NCI-H1694 treated with DMSO at 0.1 percent for 48 hours (cell line): ENCODE data around the gene GRID2.
"Not testable (repeated sequence)": the region's sequence is repeated elsewhere in the genome, so short reads cannot be mapped to it uniquely, and the experiment has no call there.

Experiments used
- DNase-seq: peaks from one replicate; lab custom pipeline; 2025; lab: John Stamatoyannopoulos, UW

GRID2 gene

DNA sequence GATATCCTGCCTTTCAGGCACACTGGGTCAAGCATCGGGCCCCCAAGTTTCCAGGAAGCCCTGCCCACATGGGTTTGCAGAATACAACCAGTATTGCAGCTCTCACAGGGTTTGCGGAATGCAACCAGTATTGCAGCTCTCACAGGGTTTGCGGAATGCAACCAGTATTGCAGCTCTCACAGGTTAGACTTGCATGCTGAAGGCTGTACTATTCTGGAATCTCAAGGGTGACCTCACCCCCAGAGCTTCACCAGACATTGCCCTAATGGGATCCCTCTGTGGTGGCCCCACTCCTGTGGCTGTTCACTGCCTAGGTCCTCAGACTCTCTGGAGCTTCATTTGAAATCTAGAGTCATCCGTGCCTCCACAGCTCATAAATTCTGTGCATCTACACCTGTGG, 884.1 kb downstream of the GRID2 start:
- no peak for DNase-seq

DNA sequence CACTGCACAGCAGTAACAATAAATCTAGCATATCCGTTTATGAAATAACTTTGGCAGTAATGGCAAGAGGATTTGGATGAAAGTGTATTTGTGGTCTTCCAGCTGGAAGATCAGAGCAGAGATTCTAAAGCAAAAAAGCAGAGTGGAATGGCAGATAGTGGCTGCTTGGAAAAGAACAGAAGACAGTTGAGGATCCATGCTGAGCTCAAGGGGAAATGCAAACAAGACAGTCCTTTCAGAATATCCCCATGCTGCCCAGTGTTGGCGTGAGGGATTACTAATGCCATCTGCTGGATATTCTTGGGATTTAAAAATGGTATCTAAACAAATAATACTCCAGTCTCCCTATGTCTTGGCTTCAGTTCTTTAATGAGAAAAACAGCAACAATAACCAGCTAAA, 895.7 kb downstream of the GRID2 start:
- DNase-seq = peak; percentile 4

DNA sequence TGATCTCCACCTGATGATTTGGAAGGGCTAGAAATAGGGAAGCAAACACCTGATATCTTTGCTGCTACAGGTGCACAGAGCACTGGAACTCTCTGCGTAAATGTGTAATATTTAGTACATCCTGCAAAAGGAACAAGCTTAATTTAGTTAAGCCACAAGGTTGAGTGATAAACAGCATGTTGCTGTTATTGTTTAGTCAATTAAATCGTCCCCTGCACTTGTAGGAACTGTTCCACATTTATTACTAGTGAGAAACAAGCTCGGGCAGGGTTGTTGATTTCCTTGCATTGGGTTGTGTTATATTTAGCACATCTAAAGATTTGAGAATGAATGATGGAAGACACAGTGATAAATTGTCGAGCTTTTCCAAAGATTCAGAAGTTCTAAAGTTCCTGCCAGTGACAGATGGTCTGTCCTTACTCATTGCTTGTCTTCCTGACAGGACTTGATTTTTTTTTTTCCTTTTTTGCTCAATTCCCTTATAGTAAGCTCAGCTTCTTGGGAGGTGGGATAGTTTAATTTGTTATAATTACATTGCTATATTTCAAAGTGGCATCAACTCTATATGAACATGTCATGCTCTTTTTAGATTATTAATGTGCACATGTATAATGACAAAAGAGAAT, 897.8 kb downstream of the GRID2 start:
- no peak for DNase-seq

DNA sequence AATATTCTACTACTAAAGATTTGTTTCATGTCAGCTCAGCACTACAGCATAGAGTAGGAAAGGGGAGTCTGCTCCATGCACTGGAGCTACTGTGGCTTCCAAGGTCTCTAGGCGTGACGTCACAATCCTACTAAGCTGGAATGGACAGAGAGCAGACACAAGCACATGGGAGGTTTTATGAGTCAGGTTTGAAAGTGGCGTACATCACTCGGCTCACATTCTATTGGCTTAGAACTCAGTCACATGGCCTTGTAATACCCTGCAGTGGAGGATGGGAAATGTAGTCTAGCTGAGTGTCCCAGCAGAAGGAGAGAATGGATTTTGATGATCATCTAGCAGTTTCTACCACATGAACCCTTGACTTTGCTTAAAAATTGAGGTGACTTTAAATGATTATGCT, 899.9 kb downstream of the GRID2 start:
- DNase-seq = no peak

DNA sequence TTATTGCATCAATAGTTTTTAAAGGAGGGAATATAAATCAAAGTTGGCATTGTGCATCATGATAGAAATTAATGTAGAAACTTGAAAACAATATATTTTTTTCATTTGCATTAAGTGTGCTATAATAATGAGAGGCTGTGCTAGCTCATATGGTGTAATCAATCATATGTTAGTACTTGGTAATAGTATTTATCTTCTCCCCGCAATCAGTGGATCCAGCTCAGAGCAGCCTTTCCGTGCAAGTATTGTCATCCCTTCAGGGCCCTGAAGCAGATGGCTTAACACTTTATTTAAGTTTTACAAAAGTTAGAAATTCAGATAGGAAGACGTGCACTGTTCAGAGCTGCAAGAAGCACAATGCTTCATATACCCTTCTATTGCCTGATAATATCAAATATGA, 908.5 kb downstream of the GRID2 start:
- DNase-seq = no peak

DNA sequence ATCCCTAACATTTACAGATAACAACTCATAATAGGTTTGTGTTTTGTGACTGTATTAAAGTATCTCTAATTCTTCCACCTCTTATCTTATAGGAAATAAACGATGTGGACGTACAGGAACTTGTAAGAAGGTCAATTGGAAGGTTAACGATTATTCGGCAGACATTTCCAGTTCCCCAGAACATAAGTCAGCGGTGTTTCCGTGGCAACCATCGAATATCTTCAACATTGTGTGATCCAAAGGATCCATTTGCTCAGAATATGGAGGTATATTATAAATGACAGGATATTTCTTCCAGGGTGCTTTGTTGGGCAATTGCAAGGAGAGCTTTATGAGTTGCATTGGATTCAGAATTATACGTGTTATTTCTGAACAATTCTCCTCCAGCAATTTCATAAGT, 912.9 kb downstream of the GRID2 start:
- no peak for DNase-seq

DNA sequence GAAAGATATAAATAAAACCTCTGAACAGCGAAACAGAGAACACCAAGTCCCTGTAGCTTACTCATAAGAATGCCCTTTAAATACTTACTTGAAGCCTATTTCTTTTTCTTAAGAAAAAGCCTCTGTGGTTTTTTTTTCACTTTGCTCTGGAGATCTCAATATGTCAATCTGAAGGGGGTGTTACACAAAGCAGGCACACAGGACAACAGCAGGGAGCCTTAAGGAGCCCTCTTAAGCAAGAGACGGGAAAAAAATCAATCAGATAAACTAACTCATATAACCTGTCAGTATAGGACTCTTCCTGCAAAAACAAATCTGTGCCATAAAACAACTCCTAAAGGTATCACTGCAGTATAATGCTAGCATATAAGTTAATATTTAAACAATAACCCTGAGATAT, 913.7 kb downstream of the GRID2 start:
- no peak for DNase-seq

DNA sequence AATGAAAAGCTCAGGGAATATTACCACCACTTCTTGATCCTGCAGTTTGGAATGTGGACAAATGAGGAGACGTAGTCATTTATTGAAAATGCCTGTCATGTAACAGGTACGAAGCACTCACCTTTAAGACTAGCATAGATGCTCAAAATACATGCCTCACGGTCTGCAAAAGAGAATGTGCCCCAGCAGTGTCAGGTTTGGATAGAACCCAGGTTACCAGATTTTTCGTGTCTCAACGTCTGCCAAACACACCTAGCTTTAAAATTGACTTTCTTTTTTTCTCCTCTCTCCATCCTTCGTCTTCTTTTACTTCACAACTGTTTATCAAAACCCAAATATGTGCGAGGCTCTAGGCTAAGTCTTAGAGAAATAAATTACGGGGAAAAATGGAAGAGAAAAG, 918.0 kb downstream of the GRID2 start:
- DNase-seq = no peak

DNA sequence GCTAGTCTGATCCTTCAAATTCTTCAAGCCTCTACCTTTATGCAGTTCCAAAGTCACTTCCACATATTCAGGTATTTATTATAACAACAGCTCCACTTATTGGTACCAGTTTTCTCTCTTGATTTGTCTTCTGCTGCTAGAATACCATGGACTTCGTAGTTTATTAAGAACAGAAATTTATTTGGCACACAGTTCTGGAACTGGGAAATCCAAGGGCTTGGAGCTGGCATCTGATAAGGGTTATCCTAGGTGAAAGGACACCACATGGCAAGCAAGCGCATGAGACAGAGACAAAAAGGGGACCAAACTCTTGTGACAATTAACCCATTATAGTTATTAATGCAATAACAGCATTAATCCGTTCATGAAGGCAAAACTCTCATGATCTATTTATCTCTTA, 924.3 kb downstream of the GRID2 start:
- DNase-seq = no peak

DNA sequence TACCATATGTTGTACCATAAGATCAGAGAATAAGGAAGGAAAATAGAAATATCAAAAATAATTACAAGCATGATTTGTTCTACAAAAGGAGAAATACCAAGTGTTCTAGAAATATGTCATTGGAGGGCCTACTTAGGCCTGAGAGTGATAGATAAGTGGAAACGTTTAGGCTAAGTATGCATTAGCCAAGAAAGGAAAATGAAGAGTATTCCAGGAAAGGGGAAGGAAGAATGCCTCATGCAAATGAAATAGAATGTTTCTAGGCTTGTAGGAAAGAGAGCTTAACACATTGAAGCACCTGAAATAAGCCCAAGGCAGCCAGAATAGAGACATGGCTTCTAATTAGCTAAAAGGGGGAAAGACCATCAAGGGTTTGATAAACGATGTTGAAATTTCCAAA, 929.1 kb downstream of the GRID2 start:
- no peak for DNase-seq

DNA sequence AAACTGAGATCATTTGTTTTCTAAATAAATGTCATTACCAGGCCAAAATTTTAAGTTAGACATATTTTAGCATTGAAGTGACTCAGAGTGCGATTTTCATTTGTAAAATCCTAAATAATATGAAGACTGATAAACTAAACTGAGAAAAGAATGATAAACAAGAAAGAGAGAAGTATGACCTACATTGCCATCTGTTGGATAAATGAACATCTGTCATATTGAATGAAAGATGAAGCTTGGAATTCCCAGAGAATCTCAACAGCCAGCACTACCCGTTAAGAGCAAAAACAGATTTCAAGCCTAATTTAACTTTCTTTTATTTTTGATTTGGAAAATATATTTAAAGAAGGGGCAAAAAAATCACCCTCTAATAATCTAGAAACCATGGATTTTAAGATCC, 933.8 kb downstream of the GRID2 start:
- DNase-seq = peak; percentile 74

DNA sequence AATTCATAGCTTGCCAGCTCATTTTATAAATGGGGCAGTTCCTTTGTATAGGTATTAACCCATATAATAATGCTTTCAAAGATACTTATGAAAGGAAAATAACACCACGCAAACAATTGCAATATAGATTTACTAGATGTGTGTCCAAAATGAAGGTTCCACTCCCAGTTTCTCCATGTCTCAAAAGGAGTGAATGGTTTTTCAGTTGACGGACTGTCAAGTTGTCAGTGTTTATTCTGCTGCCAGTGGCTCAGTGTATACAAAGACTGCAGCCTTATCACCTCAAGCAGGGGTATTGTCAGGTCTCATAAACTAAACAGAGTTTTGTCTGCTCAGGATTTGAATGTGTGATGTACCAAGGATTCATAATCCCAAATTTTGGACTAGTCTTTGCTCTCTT, 939.5 kb downstream of the GRID2 start:
- no peak for DNase-seq

DNA sequence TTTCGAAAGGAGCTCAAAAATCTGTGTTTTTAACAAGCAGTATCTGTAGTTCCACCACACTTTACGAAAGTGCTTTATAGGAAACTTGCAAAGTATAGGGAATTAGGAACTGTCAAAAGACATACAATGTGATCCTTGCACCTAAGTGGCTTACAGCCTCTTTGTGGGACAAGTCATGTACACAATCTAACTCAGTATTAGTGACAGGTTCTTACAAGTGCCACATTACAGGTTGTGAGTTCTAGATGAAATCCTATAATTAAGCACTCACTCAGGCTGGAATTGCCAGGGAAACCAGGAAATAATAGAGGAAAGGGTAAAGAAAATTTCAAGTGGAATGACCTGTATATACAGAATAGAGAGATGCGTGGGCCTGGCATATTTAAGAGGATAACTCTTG, 957.4 kb downstream of the GRID2 start:
- DNase-seq = no peak

DNA sequence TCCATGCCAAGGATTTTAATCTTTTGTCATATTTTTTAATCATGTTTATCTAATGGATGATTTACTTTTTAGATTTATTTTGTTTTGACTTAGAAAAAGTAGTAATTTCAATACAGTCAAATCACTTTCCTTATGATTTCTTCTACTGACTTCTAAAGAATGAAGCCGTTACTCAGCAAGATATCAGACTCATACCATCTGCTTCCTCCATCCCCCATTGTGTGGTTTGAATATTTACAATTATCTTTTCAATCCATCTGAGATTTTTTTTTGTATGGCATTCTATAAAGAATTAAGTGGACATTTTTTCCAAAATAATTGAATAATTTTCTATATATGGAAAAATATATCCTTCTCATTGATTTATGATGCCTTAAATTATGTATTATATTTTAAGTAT, 959.4 kb downstream of the GRID2 start:
- no peak for DNase-seq

DNA sequence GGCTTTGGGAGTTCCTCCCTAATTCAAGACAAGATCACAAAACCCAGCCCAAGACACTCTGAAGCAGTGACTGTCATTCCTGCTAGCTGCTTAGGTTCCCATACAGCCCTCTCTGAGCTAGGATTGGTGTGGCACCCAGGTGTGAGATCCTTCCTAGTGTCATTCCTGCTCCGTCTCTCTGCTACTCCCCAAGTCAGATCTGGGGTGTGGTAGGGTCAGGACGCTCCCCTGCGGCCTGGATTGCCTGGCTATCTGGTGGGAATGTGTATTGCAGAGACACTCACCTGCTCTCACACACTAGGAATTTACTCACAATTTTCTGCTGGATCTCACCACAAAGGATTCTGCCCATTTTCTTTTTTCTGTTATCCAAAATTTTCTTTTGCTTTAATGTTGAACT, 964.0 kb downstream of the GRID2 start:
- DNase-seq = no peak

DNA sequence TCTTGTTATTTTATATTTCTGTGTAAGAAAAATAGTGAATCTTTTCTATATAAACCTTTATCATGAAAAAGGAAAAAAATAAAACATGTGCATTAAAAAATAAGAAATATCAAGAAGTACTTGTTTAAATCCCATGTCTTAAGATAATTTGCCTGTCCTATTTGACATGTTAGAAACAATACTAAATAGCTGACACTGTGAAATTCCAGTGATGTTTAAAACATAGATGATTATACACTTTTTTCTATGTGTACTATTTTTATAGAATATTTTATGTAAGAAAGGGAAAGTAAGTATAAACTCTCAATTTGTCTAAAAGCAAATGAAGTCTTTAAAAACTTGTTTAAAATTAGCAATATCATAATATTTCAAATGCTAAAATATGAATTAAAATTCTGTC, 981.6 kb downstream of the GRID2 start:
- no peak for DNase-seq

DNA sequence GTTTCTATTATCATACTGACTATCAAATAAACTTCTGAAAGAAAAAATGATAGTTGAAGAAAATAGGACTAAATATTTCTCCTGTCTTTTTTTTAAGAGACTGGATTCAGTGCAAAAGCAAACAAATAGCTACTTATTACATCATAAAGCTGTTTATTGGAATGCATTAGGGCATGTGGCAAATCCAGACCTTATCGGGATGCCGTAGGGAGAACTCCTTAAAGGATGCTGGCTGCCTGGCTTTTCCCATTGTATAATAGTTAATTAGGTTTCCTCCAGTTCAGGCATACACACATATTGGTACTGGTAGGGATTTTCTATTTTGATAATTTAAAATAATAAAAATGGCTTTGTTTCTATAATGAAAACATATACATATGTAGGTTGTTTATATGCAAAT, 985.5 kb downstream of the GRID2 start:
- DNase-seq = no peak

DNA sequence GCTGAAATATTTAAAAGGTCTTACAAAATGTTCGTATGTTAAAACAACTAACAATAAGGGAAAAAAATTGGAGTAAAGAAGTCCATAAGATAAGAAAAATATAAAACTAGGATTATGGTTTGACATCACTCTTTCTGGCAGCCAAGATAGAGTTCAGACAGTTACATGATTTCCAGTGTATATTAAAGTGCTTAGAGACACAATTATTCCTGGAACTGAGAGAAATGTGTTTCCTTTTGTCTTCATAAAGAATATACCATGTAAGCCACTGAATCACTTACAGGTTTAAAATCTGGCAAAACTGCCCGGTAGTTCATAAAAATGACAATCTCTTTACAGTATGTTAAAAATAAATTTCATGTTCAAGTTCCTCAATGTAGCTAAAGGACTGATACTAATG, 986.1 kb downstream of the GRID2 start:
- DNase-seq = no peak

DNA sequence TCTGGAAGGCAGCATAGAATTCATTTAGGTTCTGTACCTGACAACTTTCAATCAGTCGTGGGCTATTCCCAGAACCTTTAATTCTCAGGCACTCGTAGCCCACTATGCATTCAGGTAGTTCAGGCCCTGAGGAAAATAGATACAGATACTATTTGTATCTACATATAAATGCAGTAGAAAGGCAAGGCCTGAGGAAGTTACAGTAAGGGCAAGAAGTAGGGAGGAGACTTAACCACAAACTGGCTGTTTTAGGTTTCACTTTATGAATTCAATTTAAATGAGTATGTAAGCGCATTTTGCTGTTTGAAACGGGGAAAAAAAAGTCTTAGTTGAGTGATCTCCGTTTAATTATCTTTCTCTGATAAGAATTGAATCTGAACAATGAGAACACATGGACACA, 995.4 kb downstream of the GRID2 start:
- no peak for DNase-seq

DNA sequence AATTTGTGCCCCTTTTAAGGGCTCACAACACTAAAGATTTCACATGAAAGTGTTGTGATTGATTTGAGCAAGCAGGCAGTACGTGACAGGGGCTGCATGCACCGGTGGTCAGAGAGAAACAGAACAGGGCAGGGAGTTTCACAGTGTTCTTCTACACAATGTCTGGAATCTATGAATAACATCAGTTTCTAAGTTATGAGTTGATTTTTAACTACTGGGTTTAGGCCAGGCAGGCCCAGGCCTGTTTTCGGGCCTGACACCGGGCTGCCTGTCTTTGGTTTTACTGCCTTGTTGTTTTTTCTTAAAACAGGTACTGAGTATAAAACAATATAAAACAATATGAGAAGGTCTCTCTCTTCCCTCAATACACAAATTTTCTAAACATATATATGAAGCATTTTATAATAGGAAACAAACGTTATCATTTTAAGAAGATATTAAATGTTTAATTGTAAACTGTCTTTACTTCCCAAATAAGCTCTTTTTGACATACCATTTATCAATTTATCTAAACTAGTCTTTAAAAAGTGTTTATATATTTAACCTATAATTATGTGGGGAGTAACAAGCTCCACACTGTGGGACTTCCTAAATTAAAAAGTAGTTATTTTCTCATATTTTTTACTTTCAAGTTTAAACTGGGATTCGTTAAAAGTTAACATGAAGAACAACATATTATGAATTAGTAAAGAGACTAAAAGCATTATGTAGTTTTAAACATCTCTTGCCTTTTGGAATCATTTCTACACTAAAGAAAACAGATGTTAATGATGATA, 997.2 kb downstream of the GRID2 start:
- not testable (repeated sequence) for DNase-seq

DNA sequence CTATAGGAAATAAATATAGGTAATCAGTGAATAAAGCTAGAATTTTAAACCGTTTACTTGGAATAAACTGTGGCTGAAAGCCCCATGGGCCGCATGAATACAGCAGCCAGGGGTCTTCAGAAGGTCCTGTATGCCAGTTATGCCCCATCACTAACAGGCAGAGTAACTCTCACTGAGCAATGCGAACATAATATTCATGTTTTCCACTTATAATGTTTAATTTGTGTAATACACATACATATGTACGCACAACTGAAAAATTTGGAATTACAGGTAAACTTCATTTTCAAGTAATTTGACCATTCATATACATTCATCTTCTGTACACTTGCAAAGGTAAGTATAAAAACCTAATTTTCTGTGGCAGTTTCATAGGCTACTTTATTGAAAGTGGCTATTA, 998.5 kb downstream of the GRID2 start:
- DNase-seq = no peak

DNA sequence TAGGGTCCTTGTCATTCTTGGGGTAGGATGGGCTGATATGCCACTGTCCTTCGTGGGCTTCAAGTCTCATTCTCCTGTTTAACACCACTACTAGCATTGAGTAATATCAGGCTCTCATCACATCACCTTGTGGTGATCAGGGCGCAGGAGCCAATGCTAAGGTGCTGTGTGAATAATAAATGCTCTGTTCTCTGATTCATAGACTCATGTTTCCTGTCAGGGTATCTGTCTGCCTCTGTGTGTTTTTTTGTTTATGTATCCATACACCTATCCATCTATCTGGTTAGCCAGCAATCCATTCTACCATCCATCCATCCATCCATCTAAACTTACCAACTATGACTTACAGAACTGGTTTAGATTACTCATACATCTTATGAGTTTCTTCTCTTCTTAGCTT, 999.7 kb downstream of the GRID2 start:
- DNase-seq = no peak

DNA sequence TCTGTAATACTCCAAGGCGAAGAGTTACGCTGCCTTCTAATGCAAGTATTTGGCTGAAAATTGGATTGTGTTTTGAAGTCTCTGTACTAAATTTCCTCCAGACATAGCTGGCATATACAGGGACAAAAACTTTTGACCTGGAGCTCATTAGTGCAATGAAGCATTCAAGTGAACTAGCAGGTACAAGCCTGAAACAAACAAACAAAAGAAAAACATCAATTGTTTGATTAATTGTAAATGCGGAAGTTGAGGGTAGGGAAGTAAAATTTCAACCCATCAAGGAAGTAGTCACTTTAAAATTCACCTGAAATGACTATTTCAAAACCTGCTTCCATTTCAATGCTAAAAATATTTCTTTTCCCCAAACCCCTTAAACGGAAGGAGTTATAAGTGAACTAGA, 1008.5 kb downstream of the GRID2 start:
- no peak for DNase-seq

DNA sequence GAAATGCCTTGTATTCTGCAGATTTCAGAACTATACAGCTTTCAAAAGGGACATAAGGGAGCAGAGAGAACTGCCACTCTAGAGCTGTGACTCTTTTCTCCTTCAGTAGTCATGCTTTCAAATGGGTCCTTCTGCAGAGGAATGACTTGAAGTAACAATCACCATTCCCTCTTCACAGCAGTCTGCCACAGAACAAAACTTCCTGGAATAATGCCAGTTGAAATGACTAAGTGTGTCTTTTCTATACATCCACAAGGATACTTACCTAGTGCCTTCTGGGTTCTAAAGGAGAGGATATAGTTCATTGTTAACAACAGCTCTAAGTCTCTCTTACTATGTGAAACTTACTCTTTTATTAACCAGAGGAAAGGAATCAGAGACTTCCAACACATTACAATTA, 1009.4 kb downstream of the GRID2 start:
- DNase-seq = no peak
